HL-60 (cell line): ENCODE results near the gene WFDC12.

Experiments
- DNase-seq, 2 experiments: peaks; one replicate each; pipeline ENCODE4 v3.0.0-alpha.2; 2010 to 2020; ENCODE audit warnings: low read depth in 1 of 2, low spot score in 1 of 2
- H3K27ac ChIP-seq: fragments of 250-450 bp; sonication (Bioruptor Pico); replicated peaks from 2 replicates; pipeline ENCODE4 v1.5.1; 2020; ENCODE audit warnings: mild to moderate bottlenecking, moderate library complexity
- H3K27me3 ChIP-seq: fragments of 250-450 bp; sonication (Bioruptor Pico); 2 replicates; pipeline ENCODE4 v1.5.1; 2021; ENCODE audit warnings: mild to moderate bottlenecking, moderate library complexity; ENCODE audit not compliant: insufficient read depth, poor library complexity, severe bottlenecking
- H3K4me3 ChIP-seq: replicated peaks from 2 replicates; pipeline ENCODE4 v1.5.1; 2011; ENCODE audit warnings: mild to moderate bottlenecking, control low read depth, low read length; ENCODE audit not compliant: insufficient read depth
- GABPA ChIP-seq: IDR thresholded peaks from 2 replicates; pipeline ENCODE4 v1.6.1; 2012; ENCODE audit warnings: low read depth
- POLR2AphosphoS5 ChIP-seq: IDR thresholded peaks from 2 replicates; pipeline ENCODE4 v1.6.1; 2012; ENCODE audit warnings: low read depth
- SPI1 ChIP-seq: IDR thresholded peaks from 2 replicates; pipeline ENCODE4 v1.6.1; 2012; ENCODE audit warnings: low read depth, mild to moderate bottlenecking, borderline replicate concordance
- TF ChIP-seq, protein P1 (sequence below): IDR thresholded peaks from 2 replicates; pipeline ENCODE4 v1.6.1; 2012; ENCODE audit warnings: low read depth; ENCODE audit not compliant: insufficient replicate concordance
- TF ChIP-seq, protein P2 (sequence below): IDR thresholded peaks from one replicate; pipeline ENCODE4 v1.5.1; 2011; ENCODE audit warnings: low read length, control low read depth, inconsistent platforms; ENCODE audit not compliant: insufficient read depth

Gene WFDC12

GRCh38 chr20:45128099-45128498, 3.8 kb upstream of the WFDC12 start:
- DNase-seq, result no peak
- H3K27ac ChIP-seq, result no peak overlapping the region
- TF ChIP-seq, protein P1, sequence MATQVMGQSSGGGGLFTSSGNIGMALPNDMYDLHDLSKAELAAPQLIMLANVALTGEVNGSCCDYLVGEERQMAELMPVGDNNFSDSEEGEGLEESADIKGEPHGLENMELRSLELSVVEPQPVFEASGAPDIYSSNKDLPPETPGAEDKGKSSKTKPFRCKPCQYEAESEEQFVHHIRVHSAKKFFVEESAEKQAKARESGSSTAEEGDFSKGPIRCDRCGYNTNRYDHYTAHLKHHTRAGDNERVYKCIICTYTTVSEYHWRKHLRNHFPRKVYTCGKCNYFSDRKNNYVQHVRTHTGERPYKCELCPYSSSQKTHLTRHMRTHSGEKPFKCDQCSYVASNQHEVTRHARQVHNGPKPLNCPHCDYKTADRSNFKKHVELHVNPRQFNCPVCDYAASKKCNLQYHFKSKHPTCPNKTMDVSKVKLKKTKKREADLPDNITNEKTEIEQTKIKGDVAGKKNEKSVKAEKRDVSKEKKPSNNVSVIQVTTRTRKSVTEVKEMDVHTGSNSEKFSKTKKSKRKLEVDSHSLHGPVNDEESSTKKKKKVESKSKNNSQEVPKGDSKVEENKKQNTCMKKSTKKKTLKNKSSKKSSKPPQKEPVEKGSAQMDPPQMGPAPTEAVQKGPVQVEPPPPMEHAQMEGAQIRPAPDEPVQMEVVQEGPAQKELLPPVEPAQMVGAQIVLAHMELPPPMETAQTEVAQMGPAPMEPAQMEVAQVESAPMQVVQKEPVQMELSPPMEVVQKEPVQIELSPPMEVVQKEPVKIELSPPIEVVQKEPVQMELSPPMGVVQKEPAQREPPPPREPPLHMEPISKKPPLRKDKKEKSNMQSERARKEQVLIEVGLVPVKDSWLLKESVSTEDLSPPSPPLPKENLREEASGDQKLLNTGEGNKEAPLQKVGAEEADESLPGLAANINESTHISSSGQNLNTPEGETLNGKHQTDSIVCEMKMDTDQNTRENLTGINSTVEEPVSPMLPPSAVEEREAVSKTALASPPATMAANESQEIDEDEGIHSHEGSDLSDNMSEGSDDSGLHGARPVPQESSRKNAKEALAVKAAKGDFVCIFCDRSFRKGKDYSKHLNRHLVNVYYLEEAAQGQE, result no peak
- TF ChIP-seq, protein P2, sequence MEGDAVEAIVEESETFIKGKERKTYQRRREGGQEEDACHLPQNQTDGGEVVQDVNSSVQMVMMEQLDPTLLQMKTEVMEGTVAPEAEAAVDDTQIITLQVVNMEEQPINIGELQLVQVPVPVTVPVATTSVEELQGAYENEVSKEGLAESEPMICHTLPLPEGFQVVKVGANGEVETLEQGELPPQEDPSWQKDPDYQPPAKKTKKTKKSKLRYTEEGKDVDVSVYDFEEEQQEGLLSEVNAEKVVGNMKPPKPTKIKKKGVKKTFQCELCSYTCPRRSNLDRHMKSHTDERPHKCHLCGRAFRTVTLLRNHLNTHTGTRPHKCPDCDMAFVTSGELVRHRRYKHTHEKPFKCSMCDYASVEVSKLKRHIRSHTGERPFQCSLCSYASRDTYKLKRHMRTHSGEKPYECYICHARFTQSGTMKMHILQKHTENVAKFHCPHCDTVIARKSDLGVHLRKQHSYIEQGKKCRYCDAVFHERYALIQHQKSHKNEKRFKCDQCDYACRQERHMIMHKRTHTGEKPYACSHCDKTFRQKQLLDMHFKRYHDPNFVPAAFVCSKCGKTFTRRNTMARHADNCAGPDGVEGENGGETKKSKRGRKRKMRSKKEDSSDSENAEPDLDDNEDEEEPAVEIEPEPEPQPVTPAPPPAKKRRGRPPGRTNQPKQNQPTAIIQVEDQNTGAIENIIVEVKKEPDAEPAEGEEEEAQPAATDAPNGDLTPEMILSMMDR, result no peak
- TF ChIP-seq POLR2AphosphoS5 (no peak), GABPA (no peak), SPI1 (no peak)
- no peaks in the 10 kb centered on the region for H3K27me3 ChIP-seq
- no peak overlapping the region for H3K4me3 ChIP-seq

- no peak overlapping the region for H3K27ac ChIP-seq
- DNase-seq, result no peak
- no peak for TF ChIP-seq SPI1
- peaks cover 3% of the 10 kb centered on the region for H3K27me3 ChIP-seq
- no peak overlapping the region for H3K4me3 ChIP-seq
Observed at GRCh38 chr20:45121388-45121787, 2.9 kb downstream of the WFDC12 start.

DNA sequence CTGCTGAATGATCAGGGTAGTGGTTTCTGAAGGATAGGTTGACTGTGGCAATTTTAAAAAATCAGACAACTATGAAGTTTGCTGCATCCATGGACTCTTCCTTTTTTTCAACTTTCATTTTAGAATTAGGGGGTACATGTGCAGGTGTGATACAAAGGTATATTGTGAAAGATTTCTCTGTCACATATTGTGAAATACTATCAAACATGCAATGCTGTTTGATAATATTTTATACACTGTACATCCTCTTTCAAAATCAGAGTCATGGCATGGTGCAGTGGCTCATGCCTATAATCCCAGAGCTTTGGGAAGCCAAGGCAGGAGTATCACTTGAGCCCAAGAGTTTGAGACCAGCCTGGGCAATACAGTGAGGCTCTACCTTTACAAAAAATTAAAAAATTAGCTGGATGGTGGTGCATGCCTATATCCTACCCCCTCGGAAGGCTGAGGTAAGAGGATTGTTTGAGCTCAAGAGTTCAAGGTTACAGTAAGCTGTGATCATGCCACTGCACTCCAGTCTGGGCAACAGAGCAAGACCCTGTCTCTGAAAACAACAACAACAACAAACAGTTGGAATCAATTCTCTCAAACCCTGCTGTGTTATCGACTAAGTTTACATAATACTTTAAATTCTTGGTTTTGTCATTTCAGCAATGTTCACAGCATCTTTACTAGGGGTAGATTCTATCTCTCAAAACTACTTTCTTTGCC, 4.6 kb downstream of the WFDC12 start:
- H3K4me3 ChIP-seq, result no peak overlapping the region
- DNase-seq, result no peak
- TF ChIP-seq, protein P1, result no peak
- TF ChIP-seq, protein P2, result no peak
- TF ChIP-seq SPI1 (no peak), POLR2AphosphoS5 (no peak), GABPA (no peak)
- peaks cover 6% of the 10 kb centered on the region for H3K27me3 ChIP-seq
- H3K27ac ChIP-seq, result no peak overlapping the region

DNA sequence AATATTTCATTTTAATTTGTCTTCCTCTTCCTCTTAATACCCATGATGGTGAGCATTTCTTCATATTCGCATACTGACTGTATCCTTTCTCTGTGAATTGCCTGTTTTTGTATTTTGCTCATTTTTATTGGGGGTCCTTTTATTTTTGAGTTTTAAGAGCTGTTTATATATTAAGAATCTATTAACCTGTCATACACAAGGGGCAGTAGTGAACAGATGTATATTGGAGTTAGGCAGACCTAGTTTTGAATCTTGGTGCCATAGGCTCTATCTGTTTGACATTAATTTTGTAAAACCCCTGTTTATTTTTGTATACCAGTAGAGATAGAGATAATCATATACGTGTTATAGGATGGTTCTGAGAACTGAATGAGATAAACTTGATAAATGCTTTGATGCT, 6.2 kb downstream of the WFDC12 start:
- DNase-seq, result no peak
- Histone ChIP-seq H3K4me3 (no peak overlapping the region), H3K27me3 (peaks cover 6% of the 10 kb centered on the region), H3K27ac (no peak overlapping the region)
- no peak for TF ChIP-seq GABPA
- TF ChIP-seq SPI1, result no peak
- TF ChIP-seq, protein P2, result no peak
- TF ChIP-seq, protein P1, result no peak
- no peak for TF ChIP-seq POLR2AphosphoS5
